ENCODE results near the gene CHIA.

DNA sequence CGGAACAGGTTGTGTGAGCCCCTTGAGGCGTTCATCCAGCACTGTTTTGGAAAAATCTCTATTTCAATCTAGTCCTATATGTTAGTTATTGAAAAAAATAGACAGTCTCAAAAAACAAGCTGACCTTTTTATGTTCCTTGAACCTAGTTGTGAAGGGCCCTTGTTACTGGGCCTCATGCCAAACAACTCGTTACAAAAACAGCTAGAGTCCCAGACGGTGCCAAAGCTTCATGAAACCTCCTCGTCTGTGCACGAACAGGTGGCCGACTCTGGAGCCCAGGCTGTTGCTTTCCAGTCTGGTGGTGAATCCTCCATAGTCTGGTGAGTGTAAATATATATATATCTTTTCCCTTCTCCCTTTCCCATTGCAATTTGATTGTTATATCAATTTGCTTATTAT is at the start of gene CHIA:
- TF ChIP-seq POLR2A (IDR thresholded peaks at IDR 0.05), result no peak
- no peak for TF ChIP-seq CTCF (IDR thresholded peaks at IDR 0.05 in 4 of 5, conservative IDR thresholded peaks at IDR 0.05 in 1 of 5)
